HL-60 (cell line): Measurements from ENCODE around the gene CCDC69.

ENCODE experiments used
- CTCF ChIP-seq: IDR thresholded peaks from one replicate; pipeline ENCODE4 v1.5.1; 2011; ENCODE audit warnings: low read length, control low read depth, inconsistent platforms; ENCODE audit not compliant: insufficient read depth
- GABPA ChIP-seq: IDR thresholded peaks from 2 replicates; pipeline ENCODE4 v1.6.1; 2012; ENCODE audit warnings: low read depth
- POLR2AphosphoS5 ChIP-seq: IDR thresholded peaks from 2 replicates; pipeline ENCODE4 v1.6.1; 2012; ENCODE audit warnings: low read depth

- TF ChIP-seq POLR2AphosphoS5 (no peak), CTCF (no peak), GABPA (no peak)
Observed at GRCh38 chr5:151251001-151251551, 27.2 kb upstream of the CCDC69 start.
